GM12801 (cell line): ENCODE measurements around the gene GFRA4.

ENCODE experiments used
- TF ChIP-seq, protein P1 (sequence below): IDR thresholded peaks from one replicate; pipeline ENCODE4 v1.5.1; 2011; ENCODE audit warnings: control low read depth; ENCODE audit not compliant: insufficient read length; ENCODE audit errors: extremely low read depth

The GFRA4 gene

DNA sequence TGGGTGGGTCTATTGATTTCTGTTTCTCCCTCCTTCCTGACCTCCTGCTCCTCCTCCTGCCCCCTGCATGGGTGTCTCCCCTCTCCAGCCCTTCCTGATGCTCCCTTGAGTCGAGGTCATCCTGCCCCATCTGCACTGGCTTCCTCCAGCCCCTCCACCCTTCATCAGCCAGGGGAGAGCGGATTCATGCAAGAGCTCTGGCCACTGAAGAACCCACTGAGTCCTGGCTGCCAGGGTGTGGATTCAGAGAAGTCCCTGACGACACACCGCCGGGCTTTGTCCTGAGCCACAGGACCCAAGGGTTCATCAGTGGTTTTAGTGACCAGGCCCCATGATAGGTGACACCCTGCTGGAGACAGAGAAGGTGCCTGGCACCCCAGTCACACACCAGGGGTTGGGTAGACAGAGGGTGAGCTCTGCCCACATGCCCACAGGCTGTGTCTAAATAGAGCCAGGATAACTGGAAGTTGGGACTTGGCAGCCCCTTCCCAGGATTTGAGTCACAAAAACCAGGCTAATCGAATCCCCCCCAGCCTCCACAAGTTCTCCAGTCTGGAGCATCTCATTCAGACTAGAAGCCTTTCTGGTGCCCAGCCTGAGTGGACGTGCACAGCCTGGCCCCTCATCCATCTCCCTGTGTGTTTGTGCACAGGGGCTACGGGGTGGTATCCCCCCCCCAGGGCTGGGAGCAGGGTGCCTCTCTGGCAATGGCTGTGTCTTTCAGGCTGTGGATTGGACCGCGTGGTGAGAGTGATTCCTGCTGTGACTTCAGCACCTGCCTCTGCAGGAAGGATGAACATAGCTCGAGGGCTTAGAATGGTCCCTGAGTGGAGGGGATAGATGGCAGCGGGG is 1.2 kb downstream of the GFRA4 start:
- TF ChIP-seq, protein P1, sequence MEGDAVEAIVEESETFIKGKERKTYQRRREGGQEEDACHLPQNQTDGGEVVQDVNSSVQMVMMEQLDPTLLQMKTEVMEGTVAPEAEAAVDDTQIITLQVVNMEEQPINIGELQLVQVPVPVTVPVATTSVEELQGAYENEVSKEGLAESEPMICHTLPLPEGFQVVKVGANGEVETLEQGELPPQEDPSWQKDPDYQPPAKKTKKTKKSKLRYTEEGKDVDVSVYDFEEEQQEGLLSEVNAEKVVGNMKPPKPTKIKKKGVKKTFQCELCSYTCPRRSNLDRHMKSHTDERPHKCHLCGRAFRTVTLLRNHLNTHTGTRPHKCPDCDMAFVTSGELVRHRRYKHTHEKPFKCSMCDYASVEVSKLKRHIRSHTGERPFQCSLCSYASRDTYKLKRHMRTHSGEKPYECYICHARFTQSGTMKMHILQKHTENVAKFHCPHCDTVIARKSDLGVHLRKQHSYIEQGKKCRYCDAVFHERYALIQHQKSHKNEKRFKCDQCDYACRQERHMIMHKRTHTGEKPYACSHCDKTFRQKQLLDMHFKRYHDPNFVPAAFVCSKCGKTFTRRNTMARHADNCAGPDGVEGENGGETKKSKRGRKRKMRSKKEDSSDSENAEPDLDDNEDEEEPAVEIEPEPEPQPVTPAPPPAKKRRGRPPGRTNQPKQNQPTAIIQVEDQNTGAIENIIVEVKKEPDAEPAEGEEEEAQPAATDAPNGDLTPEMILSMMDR = no peak

DNA sequence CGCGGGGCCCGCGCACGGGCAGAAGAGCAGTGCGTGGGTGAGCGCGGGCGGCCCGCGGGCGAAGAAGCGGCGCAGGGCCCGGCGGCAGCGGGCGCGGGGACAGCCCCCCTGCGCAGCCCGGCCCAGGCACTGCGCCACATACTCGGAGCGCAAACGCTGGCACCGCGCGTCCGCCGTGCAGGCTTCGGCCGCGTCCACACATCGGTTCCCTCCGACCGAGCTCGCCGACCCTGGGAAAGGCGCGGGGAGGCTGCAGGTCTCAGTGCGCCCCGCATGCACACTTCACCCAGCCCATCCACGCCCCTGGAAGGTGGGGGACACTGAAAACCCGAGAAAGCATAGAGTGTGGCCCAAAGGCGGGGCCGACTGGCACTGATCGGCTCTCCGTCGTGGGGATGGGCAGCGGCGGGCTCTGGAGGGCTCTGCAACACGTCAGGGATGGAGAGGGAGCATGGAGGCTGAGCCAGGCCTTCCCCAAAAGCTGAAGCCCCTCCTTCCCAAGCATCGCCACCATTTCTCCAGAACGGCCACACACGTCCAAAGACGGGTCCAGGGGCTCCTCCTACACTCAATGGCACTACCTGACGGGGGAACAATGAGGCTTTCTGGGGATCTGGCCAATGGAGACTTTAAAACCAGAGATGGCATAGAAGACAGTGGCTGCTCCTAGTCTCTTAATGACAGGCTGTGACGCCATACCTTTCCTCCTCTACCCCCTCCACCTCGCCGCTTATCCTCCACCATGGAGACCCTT is 2.0 kb downstream of the GFRA4 start:
- TF ChIP-seq, protein P1 = no peak

DNA sequence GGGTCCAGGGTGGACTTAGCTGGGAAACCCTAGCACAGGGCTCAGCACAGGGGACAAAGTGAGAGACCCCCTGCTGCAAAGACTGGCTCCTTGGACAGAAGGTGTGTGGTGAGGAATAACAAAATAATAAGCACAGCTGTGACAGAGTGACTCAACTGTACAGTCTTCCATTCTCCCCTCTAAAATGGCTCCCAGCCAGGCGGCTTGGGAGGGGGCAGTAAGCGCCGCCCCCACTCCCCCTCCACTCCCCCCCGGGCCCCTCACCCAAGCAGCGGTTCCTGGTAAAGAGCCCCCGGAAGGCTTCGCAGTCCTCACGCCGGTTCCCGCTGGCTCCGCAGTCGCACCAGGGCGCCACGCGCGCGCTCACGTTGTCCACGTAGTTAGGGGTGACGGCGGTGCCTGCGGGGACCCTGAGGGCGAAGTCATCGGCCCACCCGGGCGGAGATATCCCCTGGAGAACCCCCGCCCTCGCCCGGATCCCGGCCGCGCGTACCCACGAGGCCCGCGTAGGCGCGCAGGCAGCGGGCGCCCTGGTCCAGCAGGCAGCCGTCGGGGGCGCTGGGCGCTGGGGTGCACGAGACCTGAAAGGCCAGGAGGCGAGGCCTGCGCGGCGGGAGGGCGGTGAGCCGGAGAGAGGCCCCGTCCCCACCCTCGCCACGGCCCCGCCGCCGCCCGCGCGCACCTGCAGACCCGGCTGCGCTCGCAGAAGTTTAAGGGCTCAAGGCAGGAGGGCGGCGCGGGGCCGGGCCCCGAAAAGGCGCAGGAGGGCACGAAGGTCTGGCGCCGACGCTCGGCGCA is 2.7 kb downstream of the GFRA4 start:
- TF ChIP-seq, protein P1 = no peak

DNA sequence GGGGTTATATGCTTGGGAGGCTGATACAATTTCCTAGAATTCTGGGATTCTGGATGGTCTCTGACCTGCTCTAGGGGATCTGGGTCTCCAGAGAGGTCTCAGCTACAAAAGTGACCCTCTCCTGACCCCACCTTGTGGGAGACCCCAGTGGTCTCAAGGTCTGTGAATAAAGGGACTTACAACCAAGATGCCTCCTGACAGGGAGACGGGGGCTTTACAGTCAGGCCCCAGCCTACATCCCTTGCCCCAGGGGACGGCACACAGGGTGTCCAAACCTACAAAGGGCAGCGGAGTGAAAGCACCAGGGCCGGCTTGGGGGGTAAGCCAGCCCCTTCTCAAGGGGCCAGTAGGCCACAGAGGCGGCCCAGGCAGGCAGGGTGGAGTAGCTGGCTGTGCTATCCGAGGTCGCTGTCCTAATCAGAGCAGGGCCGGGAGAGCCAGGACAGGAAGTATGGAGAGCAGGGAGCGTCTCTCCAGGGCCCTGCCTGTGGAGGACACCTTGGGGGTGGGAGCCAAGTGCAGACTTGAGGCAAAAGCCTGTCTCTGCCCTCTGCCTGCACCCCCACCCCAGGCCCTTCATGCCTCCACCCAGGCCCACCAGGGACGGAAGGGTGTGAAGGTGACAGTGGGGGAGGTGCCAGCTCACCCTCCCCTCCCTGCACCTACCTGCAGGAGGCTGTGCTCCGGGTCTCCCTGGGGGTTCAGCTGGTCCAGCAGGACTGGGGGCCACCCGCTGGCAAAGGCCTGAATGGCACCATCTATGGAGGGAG is 3.5 kb downstream of the GFRA4 start:
- TF ChIP-seq, protein P1 = no peak

DNA sequence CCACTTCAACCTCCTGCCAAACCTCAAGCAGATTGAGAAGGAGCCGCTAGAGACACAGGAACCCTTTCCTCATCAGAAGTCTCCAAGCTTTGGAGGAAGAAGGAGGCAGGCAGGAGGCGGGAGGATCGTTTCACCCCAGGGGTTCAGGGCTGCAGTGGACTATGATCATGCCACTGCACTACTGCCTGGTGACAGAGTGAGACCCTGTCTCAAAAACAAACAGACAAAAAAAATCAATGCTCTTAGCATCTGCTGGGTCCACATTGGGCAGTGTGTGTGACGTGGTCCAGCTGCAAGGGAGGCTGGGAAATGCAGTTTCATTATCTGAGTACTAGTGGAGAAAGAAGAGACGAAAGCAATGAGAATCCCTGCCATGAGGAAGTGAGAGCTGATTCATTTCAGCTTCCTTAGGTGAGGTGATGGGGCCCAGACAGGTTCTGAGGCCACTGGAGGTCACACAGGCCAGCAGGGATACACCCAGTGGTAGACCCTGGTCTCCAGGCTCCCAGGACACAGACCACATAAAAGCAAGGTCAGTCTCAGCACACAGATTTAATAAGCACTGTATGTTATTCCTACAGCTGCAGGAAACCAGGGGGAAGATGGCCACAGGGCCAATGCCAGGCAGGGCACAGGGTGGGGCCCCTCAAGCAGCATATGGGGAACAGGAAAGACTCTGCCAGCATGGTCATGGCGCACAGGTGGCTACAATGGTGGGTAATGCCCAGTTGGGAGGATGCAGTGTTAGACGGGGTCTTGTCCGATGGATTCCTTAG is 4.3 kb downstream of the GFRA4 start:
- TF ChIP-seq, protein P1 = no peak

DNA sequence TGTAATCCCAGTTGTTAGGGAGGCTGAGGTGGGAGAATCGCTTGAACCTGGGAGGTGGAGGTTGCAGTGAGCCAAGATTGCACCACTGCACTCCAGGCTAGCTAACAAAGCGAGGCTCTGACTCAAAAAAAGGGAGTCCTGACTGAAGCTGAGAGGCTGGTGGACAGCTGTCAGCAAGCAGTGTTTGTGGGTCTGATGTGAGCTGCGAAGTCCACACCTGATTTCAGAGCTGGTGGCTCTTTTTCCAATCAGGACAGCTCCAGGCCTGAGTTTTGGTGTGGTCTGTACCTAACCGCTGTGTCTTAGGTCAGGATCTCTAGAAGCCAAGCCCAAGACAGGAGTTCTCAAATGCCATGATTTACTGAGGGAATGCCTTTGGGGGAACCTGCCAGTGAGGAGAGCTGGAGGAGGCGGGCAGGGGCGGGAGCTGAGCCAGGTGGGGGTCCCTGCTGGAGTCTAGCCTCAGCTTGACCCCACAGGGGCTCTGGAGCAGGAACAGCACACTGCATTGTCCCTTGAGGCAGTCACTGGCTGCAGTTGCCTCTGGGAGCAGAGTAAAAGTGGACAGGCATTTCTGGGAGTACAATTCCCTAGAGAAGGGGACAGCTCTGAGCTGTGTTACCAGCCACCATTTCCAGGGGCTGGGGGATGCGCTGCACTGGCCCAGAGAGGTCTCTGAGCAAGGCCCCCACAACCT is 5.0 kb downstream of the GFRA4 start:
- TF ChIP-seq, protein P1 = no peak
